ENCODE data around the gene LYG2. TPM values are rescaled to one million over a fixed set of nuclear protein-coding genes. Genes with fewer than 3 reads are reported as not detected.
"Not testable (repeated sequence)": the region's sequence is repeated elsewhere in the genome, so short reads cannot be mapped to it uniquely, and the experiment has no call there.

The LYG2 gene
- not detected for total RNA-seq

GRCh38 chr2:99255491-99256318, at the start of gene LYG2:
Gene LYG2, minus strand, starts transcription at chr2:99255666. Its CDS starts 1,406 bp downstream, at chr2:99254260.
- DNase-seq (no peak), ATAC-seq (no peak)
- Mint-ChIP-seq H3K27me3 (ENCODE audit: low read depth) (no peaks in the 10 kb centered on the region), H3K36me3 (ENCODE audit: low read depth) (no peaks in the 10 kb centered on the region), H3K9me3 (ENCODE audit: insufficient read depth) (no peaks in the 10 kb centered on the region), H3K4me3 (no peak within 1 kb of the TSS), H3K4me1 (ENCODE audit: low read depth) (no peaks in the 10 kb centered on the region), H3K27ac (no peak within 1 kb of the TSS)
- CTCF ChIA-PET: no interaction called here
- POLR2A ChIA-PET: no interaction called here

- DNase-seq; H3K9me3 Mint-ChIP-seq (ENCODE audit: insufficient read depth); POLR2A ChIA-PET; H3K4me1 Mint-ChIP-seq (ENCODE audit: low read depth); H3K27ac Mint-ChIP-seq; H3K36me3 Mint-ChIP-seq (ENCODE audit: low read depth); H3K4me3 Mint-ChIP-seq; CTCF ChIA-PET; H3K27me3 Mint-ChIP-seq (ENCODE audit: low read depth); ATAC-seq: not testable (repeated sequence)
Observed at GRCh38 chr2:99301097-99301496, 45.6 kb upstream of the LYG2 start, which contains the start of gene LYG1. Gene LYG1, minus strand, starts transcription at chr2:99301197. Its CDS starts 5,527 bp downstream, at chr2:99295670.

GRCh38 chr2:99299580-99299979, 44.1 kb upstream of the LYG2 start:
- H3K36me3 Mint-ChIP-seq (ENCODE audit: low read depth): peaks cover 2% of the 10 kb centered on the region
- DNase-seq: no peak
- CTCF ChIA-PET: no interaction called here
- no peaks in the 10 kb centered on the region for H3K9me3 Mint-ChIP-seq (ENCODE audit: insufficient read depth)
- no peak overlapping the region for H3K27ac Mint-ChIP-seq
- no peaks in the 10 kb centered on the region for H3K27me3 Mint-ChIP-seq (ENCODE audit: low read depth)
- ATAC-seq: no peak
- H3K4me3 Mint-ChIP-seq: no peak overlapping the region
- H3K4me1 Mint-ChIP-seq (ENCODE audit: low read depth): no peaks in the 10 kb centered on the region
- POLR2A ChIA-PET: no interaction called here

GRCh38 chr2:99297994-99298393, 42.5 kb upstream of the LYG2 start:
- Mint-ChIP-seq H3K27me3 (ENCODE audit: low read depth) (no peaks in the 10 kb centered on the region), H3K4me1 (ENCODE audit: low read depth) (no peaks in the 10 kb centered on the region), H3K9me3 (ENCODE audit: insufficient read depth) (no peaks in the 10 kb centered on the region), H3K4me3 (no peak overlapping the region), H3K27ac (no peak overlapping the region), H3K36me3 (ENCODE audit: low read depth) (no peaks in the 10 kb centered on the region)
- ChIA-PET POLR2A (no interaction called here), CTCF (no interaction called here)
- no peak for DNase-seq
- no peak for ATAC-seq

GRCh38 chr2:99285526-99285925, 30.1 kb upstream of the LYG2 start:
- no peak for DNase-seq
- peaks cover 6% of the 10 kb centered on the region for H3K9me3 Mint-ChIP-seq (ENCODE audit: insufficient read depth)
- H3K27me3 Mint-ChIP-seq (ENCODE audit: low read depth): no peaks in the 10 kb centered on the region
- no peak overlapping the region for H3K4me3 Mint-ChIP-seq
- H3K4me1 Mint-ChIP-seq (ENCODE audit: low read depth): no peaks in the 10 kb centered on the region
- H3K36me3 Mint-ChIP-seq (ENCODE audit: low read depth): peaks cover 6% of the 10 kb centered on the region
- CTCF ChIA-PET: no interaction called here
- H3K27ac Mint-ChIP-seq: no peak overlapping the region
- POLR2A ChIA-PET: no interaction called here
- no peak for ATAC-seq

GRCh38 chr2:99279969-99280695, 24.7 kb upstream of the LYG2 start:
- Mint-ChIP-seq H3K9me3 (ENCODE audit: insufficient read depth) (peaks cover 14% of the 10 kb centered on the region), H3K36me3 (ENCODE audit: low read depth) (peaks cover 14% of the 10 kb centered on the region), H3K4me1 (ENCODE audit: low read depth) (no peaks in the 10 kb centered on the region), H3K27me3 (ENCODE audit: low read depth) (no peaks in the 10 kb centered on the region), H3K27ac (no peak overlapping the region), H3K4me3 (no peak overlapping the region)
- ChIA-PET CTCF (no interaction called here), POLR2A (no interaction called here)
- DNase-seq (no peak), ATAC-seq (no peak)

- ChIA-PET POLR2A (no interaction called here), CTCF (no interaction called here)
- H3K27ac Mint-ChIP-seq: no peak overlapping the region
- no peaks in the 10 kb centered on the region for H3K27me3 Mint-ChIP-seq (ENCODE audit: low read depth)
- no peak overlapping the region for H3K4me3 Mint-ChIP-seq
- ATAC-seq (no peak), DNase-seq (no peak)
- H3K4me1 Mint-ChIP-seq (ENCODE audit: low read depth): no peaks in the 10 kb centered on the region
- peaks cover 14% of the 10 kb centered on the region for H3K9me3 Mint-ChIP-seq (ENCODE audit: insufficient read depth)
- peaks cover 14% of the 10 kb centered on the region for H3K36me3 Mint-ChIP-seq (ENCODE audit: low read depth)
Observed at GRCh38 chr2:99278793-99279291, 23.4 kb upstream of the LYG2 start.

- Mint-ChIP-seq H3K9me3 (ENCODE audit: insufficient read depth) (peaks cover 14% of the 10 kb centered on the region), H3K36me3 (ENCODE audit: low read depth) (peaks cover 14% of the 10 kb centered on the region)
- CTCF ChIA-PET; H3K27me3 Mint-ChIP-seq (ENCODE audit: low read depth); DNase-seq; H3K4me1 Mint-ChIP-seq (ENCODE audit: low read depth); ATAC-seq; H3K27ac Mint-ChIP-seq; H3K4me3 Mint-ChIP-seq; POLR2A ChIA-PET: not testable (repeated sequence)
Observed at GRCh38 chr2:99278195-99278765, 22.8 kb upstream of the LYG2 start.

GRCh38 chr2:99275882-99276281, 20.4 kb upstream of the LYG2 start:
- no peak overlapping the region for H3K4me3 Mint-ChIP-seq
- no peaks in the 10 kb centered on the region for H3K4me1 Mint-ChIP-seq (ENCODE audit: low read depth)
- no peak overlapping the region for H3K27ac Mint-ChIP-seq
- H3K9me3 Mint-ChIP-seq (ENCODE audit: insufficient read depth): peaks cover 11% of the 10 kb centered on the region
- ChIA-PET POLR2A (no interaction called here), CTCF (no interaction called here)
- ATAC-seq (no peak), DNase-seq (no peak)
- H3K36me3 Mint-ChIP-seq (ENCODE audit: low read depth): peaks cover 10% of the 10 kb centered on the region
- H3K27me3 Mint-ChIP-seq (ENCODE audit: low read depth): no peaks in the 10 kb centered on the region

GRCh38 chr2:99261242-99261641, 5.8 kb upstream of the LYG2 start:
- Mint-ChIP-seq H3K4me3 (no peak overlapping the region), H3K4me1 (ENCODE audit: low read depth) (no peaks in the 10 kb centered on the region), H3K27ac (no peak overlapping the region), H3K27me3 (ENCODE audit: low read depth) (no peaks in the 10 kb centered on the region), H3K36me3 (ENCODE audit: low read depth) (no peaks in the 10 kb centered on the region), H3K9me3 (ENCODE audit: insufficient read depth) (no peaks in the 10 kb centered on the region)
- no peak for DNase-seq
- ChIA-PET POLR2A (no interaction called here), CTCF (no interaction called here)
- no peak for ATAC-seq

GRCh38 chr2:99260184-99260583, 4.7 kb upstream of the LYG2 start:
- ATAC-seq (no peak), DNase-seq (no peak)
- no peak overlapping the region for H3K4me3 Mint-ChIP-seq
- no peaks in the 10 kb centered on the region for H3K27me3 Mint-ChIP-seq (ENCODE audit: low read depth)
- ChIA-PET CTCF (no interaction called here), POLR2A (interaction anchor here (1.0 kb wide), 1 partner anchor 80 kb away, joined by 3 read pairs; no protein-coding TSS in a partner anchor)
- H3K9me3 Mint-ChIP-seq (ENCODE audit: insufficient read depth): no peaks in the 10 kb centered on the region
- no peaks in the 10 kb centered on the region for H3K36me3 Mint-ChIP-seq (ENCODE audit: low read depth)
- H3K4me1 Mint-ChIP-seq (ENCODE audit: low read depth): no peaks in the 10 kb centered on the region
- no peak overlapping the region for H3K27ac Mint-ChIP-seq

GRCh38 chr2:99259465-99259864, 4.0 kb upstream of the LYG2 start:
- H3K4me3 Mint-ChIP-seq: no peak overlapping the region
- POLR2A ChIA-PET: no interaction called here
- no peak for ATAC-seq
- CTCF ChIA-PET: interaction anchor here (0.6 kb wide), 1 partner anchor 1599 kb away, joined by 3 read pairs; no protein-coding TSS in a partner anchor
- H3K27me3 Mint-ChIP-seq (ENCODE audit: low read depth): no peaks in the 10 kb centered on the region
- no peaks in the 10 kb centered on the region for H3K9me3 Mint-ChIP-seq (ENCODE audit: insufficient read depth)
- no peak overlapping the region for H3K27ac Mint-ChIP-seq
- H3K4me1 Mint-ChIP-seq (ENCODE audit: low read depth): no peaks in the 10 kb centered on the region
- no peaks in the 10 kb centered on the region for H3K36me3 Mint-ChIP-seq (ENCODE audit: low read depth)
- no peak for DNase-seq

Measured in activated CD8-positive, alpha-beta T cell treated with anti-CD3 and anti-CD28 coated beads, Interleukin-2, amount 10 ng/mL, durations not matched to agents 7 days and 5 days (primary cell).